ENCODE results near the gene ACE. TPM values are rescaled to one million over a fixed set of nuclear protein-coding genes. Genes with fewer than 3 reads are reported as not detected.

Gene ACE
- total RNA-seq (2021) (0.76 and 1.4 TPM in 2 replicates), Bru-seq, nascent RNA (percentile 7 among the genes with signal in this experiment), BruChase-seq, experiment 1, labeled RNA remaining after a 2-hour chase (not detected), BruChase-seq, experiment 2, labeled RNA remaining after a 6-hour chase (not detected)
- long read RNA-seq, result 0 reads

GRCh38 chr17:63476854-63477479, at the start of gene ACE:
ACE (plus strand) TSS chr17:63477061; CDS start chr17:63477095, 34 bp downstream.
- Histone ChIP-seq H3K9me3 (ENCODE audit: insufficient read depth, low read depth) (no peaks in the 10 kb centered on the region), H3K27me3 (ENCODE audit: insufficient read depth, low read depth) (peaks cover 22% of the 10 kb centered on the region), H3K27ac (no peak within 1 kb of the TSS), H3K36me3 (ENCODE audit: low read depth) (no peaks in the 10 kb centered on the region), H3F3A (ENCODE audit: insufficient read depth, low read depth) (peaks cover 6% of the 10 kb centered on the region; the same call in 1 of the 2 replicates), H4K20me1 (ENCODE audit: insufficient read depth) (no peaks in the 10 kb centered on the region), H3K9me2 (ENCODE audit: insufficient read depth) (no peaks in the 10 kb centered on the region), H3K4me1 (replicated peaks; ENCODE audit: insufficient read depth) (peaks cover 5% of the 10 kb centered on the region), H3K4me3 (peak within 1 kb of the TSS; percentile 56; the same call in 1 of the 2 replicates), H2AFZ (no peak within 1 kb of the TSS), H3K79me2 (ENCODE audit: low read depth) (no peaks in the 10 kb centered on the region), H3K4me2 (peak within 1 kb of the TSS; percentile 72)
- DNase-seq, result no peak
- TF ChIP-seq CTCF (conservative IDR thresholded peaks at IDR 0.05) (no peak), EZH2 (IDR thresholded peaks at IDR 0.05; ENCODE audit: low read depth) (peak; percentile 68; the same call in 1 of the 2 replicates)
- intact Hi-C loops (cut with micrococcal nuclease; ENCODE audit: unreplicated experiment), result loop anchor here (5.0 kb wide), 1 partner anchor 805 kb away; no protein-coding TSS in a partner anchor
- POLR2A ChIA-PET (ENCODE audit: unreplicated experiment), result no interaction called here
- CTCF ChIA-PET, result interaction anchor here (0.6 kb wide), 1 partner anchor 299 kb away, joined by 3 read pairs; no protein-coding TSS in a partner anchor
- BruUV-seq (replicated peaks), result no TSS peak

- H3K4me3 ChIP-seq, result no peak overlapping the region
Observed at GRCh38 chr17:63429766-63430165, 47.1 kb upstream of the ACE start.

GRCh38 chr17:63430223-63430622, 46.6 kb upstream of the ACE start:
- POLR2A ChIA-PET (ENCODE audit: unreplicated experiment), result no interaction called here
- Histone ChIP-seq H2AFZ (no peak overlapping the region), H3F3A (ENCODE audit: insufficient read depth, low read depth) (peaks cover 73% of the 10 kb centered on the region), H3K4me3 (no peak overlapping the region), H3K4me2 (no peak overlapping the region), H4K20me1 (ENCODE audit: insufficient read depth) (peaks cover 36% of the 10 kb centered on the region), H3K27me3 (ENCODE audit: insufficient read depth, low read depth) (no peaks in the 10 kb centered on the region), H3K9me3 (ENCODE audit: insufficient read depth, low read depth) (no peaks in the 10 kb centered on the region), H3K27ac (no peak overlapping the region), H3K9me2 (ENCODE audit: insufficient read depth) (no peaks in the 10 kb centered on the region), H3K79me2 (ENCODE audit: low read depth) (no peaks in the 10 kb centered on the region), H3K36me3 (ENCODE audit: low read depth) (0 out of 2 replicates have a peak, but pooled peaks cover 17% of the 10 kb centered on the region), H3K4me1 (replicated peaks; ENCODE audit: insufficient read depth) (peaks cover 5% of the 10 kb centered on the region)
- CTCF ChIA-PET, result no interaction called here
- no peak for TF ChIP-seq EZH2 (IDR thresholded peaks at IDR 0.05; ENCODE audit: low read depth)
- no peak for TF ChIP-seq CTCF (conservative IDR thresholded peaks at IDR 0.05)
- intact Hi-C loops (cut with micrococcal nuclease; ENCODE audit: unreplicated experiment), result no loop called here
- no TSS peak for BruUV-seq (replicated peaks)
- DNase-seq, result no peak

More at GRCh38 chr17:63429766-63430165, 47.1 kb upstream of the ACE start:
- BruUV-seq (replicated peaks), result no TSS peak
- TF ChIP-seq EZH2 (IDR thresholded peaks at IDR 0.05; ENCODE audit: low read depth) (no peak), CTCF (conservative IDR thresholded peaks at IDR 0.05) (no peak)
- Histone ChIP-seq H3K27me3 (ENCODE audit: insufficient read depth, low read depth) (no peaks in the 10 kb centered on the region), H3K4me2 (no peak overlapping the region), H3K36me3 (ENCODE audit: low read depth) (0 out of 2 replicates have a peak, but pooled peaks cover 17% of the 10 kb centered on the region), H3K27ac (no peak overlapping the region), H3K79me2 (ENCODE audit: low read depth) (no peaks in the 10 kb centered on the region), H2AFZ (no peak overlapping the region), H3F3A (ENCODE audit: insufficient read depth, low read depth) (peaks cover 73% of the 10 kb centered on the region), H3K9me3 (ENCODE audit: insufficient read depth, low read depth) (no peaks in the 10 kb centered on the region), H3K4me1 (replicated peaks; ENCODE audit: insufficient read depth) (peaks cover under 1% of the 10 kb centered on the region), H4K20me1 (ENCODE audit: insufficient read depth) (peaks cover 40% of the 10 kb centered on the region), H3K9me2 (ENCODE audit: insufficient read depth) (no peaks in the 10 kb centered on the region)
- DNase-seq, result no peak
- CTCF ChIA-PET, result no interaction called here
- intact Hi-C loops (cut with micrococcal nuclease; ENCODE audit: unreplicated experiment), result loop anchor here (10.0 kb wide), 1 partner anchor 415 kb away; the partner anchor contains the start of gene SMARCD2
- POLR2A ChIA-PET (ENCODE audit: unreplicated experiment), result no interaction called here
